HCEC 1CT (cell line): ENCODE results near the gene TRAPPC12.
"Not testable (repeated sequence)": the region's sequence is repeated elsewhere in the genome, so short reads cannot be mapped to it uniquely, and the experiment has no call there.

Experiments
- DNase-seq: peaks from one replicate; pipeline ENCODE4 v3.0.0-alpha.2; 2017

The TRAPPC12 gene

DNA sequence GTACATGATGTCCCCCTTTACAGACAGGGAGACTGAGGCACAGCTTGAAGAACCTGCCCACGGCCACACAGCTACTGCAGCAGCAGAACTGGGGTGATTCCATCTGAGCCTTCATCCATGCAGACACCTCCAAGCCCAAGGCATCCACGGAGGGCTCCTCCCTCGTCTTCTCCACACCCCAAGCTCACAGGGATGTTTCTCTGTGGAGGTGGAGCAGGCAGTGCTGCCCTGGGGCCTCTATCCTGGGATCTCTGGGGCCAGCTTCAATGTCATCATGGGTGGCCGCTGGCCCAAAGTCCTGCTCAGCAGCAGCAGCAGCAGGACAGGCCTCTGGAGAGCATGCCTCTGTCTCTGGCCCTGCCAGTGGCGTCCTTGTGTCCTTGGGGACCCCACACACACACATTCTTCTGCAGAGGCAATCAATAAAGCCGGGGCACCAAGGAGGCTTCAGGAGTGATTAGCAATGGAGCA is 108.6 kb downstream of the TRAPPC12 start:
- DNase-seq: no peak

DNA sequence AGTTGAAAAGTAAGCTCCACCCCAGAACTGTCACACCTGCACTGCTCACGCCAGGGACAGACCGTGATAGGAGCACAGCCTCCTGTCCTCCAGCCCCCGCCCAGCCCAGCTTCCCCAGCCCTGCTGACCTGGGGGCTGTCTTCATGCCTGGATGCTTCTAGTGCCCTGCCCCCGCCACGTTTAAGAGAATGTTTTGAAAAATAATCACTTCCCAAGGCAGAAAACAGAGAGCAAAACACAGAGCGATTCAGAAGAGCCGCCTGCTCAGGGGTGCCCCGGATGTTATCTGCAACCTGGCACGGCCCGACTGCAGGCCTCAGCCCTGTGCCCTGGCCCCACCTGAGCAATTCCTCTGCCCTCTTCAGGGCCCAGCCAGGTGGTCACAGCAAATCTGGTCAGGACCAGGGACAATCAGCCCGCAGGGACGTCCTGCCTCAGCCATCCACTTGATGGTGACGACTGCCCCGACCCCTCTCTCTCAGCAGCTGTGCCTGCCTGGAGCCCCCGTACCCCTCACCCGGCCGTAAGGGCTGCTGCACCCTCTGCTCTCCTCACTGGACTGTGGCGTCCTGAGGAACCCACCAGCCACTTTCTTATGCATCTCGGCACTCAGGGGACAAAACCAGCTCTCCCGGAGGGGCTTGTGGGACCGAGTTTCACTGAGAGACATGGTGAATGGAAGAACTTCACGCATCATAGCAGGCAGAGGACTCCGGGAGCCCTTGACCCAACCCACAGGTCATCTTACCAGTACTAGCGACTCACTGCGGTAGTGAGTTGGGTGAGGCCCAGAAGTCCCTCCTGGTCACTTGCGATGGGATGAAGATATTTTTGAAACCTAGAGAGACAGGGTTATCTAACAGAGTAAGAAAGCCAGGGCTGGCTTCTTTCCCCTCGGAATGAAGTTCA is 109.6 kb downstream of the TRAPPC12 start:
- no peak for DNase-seq

DNA sequence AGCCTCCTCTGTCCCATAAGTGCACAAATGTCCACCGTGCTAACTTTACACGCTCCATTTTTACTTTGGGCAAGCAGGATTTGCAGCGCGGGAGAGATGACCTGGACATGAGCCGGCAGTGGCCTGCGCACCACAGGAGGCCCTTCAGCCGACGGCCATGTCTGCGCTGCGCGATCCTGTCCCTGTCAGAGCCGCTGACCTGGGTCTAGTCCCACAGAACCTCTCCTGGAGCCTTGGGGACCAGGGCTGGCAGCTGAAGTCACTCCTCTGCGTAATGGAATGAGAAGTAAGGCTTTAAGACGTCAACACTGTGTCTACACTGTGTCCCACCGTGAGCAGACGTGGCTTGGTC is 110.2 kb downstream of the TRAPPC12 start:
- DNase-seq: no peak

DNA sequence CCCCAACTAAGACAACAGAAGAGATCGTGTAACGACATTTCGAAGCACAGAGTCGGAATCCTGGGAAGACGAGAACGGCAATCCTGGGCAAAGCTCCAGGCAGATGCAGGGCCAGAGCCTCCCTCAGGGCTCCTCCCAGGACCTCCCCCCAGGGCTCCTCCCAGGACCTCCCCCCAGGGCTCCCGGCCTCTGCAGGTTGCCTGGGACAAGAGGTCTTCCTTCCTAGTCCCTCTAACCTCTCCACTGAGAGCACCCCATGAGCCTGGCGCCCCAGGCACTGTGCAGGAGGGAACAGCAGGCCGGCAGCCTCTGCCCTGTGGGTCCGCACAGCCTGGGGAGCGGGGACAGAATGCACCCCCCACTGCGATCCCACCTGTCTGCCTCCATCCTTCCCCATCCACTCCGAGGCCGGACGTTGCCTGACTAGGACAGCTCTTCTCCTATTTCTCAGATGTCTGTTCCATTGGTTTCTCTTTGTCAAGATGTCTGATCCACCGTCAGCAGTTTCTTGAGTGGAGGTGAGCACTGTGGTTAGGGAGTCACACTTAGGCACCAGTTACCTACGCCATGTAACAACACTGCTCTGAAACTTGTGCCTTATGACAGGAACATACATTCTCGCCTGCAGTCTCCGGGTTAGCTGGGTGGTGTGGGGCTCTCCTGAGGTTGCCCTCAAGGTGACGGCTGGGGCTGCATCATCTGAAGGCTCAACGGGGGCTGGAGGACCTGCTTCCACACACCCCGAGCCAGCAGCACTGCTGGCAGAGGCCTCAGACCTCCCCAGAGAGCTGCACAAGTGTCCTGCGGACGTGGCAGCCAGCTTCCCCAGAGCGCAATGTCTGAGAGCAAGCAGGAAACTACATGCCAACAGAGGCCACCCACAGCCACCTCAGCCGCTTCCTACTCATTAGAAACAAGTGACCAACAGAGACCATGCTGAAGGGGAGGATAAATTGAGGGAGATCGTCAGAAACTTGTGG is 111.0 kb downstream of the TRAPPC12 start:
- no peak for DNase-seq

DNA sequence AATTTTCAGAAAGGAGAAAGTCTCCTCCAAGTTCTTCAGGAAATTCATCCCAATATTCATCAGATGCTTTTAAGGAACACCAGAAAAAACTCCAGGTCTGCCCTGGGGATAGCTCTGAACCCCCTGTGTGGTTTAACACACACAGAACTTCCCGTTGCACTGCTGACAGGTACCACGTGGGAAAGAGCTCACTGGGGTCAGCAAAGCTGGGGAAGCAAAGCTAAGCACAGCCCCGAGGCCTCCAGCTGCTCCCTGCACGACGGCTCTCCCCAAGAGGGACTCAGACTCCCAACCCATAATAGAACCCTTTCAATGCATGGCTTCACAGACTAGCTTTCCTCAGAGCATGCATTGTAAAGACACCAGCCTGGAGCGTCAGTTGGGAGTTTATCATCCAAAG is 111.8 kb downstream of the TRAPPC12 start:
- DNase-seq: no peak

DNA sequence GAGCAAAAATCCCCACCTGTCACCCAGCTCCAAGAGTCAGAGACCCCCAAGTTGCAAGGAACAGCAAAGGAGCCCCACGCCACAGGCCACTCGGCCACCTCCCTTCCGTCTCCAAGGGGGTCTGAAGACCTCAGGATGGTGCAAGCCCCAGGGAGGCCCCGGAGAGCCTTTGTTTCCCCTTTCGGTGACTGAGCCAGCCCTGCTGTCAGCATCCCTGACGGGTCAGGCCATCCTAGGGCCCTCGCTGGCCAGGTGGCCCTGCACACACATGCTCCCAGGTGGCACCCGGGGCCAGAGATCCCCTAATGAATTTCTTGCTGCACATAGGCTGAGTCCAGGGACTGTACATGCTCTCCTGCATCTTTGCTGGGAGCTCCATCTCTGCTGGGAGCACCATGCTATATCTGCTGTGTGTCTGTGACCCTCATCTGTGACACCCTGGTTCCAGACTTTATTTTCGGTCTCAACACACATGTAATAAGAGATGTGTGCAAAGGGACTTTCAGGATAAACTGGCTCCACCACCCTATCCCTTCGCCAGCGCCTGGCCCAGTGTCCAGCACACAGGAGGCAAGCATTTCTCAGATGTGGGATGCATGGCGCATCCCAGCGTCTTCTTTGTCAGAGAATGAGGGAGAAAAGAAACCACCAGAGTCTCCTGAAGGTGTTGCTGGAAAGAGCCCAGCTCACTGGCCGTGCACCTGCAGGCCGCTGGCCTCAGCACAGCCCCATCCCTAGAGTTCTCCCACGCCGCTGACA is 112.4 kb downstream of the TRAPPC12 start:
- no peak for DNase-seq

DNA sequence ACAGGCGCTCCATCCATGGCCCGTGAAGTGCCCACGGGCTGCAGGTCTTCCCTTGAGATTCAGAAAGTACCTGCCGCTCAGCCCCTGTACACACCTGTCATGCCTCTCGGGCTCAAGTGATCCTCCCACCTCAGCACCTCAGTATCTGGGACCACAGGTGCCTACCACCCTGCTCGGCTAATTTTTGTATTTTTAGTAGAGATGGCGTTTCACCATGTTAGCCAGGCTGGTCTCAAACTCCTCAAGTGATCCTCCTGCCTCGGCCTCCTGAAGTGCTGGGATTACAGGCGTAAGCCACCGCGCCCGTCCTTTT is 112.9 kb downstream of the TRAPPC12 start:
- not testable (repeated sequence) for DNase-seq

DNA sequence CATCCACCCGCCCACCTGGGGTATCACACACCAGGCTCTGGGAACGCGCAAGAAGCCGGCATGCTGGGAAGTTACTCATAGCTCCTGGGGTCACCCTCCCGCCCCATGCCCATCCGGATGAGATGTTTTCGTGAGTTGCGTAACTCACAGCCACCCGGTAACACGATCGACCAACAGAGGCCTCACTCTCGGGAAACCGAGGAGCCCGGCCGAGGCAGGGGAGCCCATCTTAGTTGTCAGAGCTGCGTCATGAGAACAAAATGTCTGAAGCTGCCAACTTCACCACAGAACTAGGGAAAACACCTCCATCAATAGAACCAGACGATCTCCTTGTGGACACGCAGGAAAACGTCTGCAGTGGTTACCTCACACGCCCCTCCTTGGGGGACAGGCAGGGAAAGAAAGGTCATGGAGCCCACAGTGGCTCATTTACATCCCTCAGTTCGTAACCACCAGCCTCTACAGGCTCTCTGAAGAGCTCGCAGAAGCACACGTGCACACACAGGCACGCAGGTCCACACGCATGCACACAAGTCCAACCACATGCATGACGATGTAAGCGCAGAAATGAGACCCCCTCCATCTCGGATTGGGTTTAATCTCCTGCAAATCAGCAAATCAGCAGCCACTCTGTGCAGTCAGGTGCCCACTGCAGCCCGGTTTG is 113.6 kb downstream of the TRAPPC12 start:
- DNase-seq: no peak

DNA sequence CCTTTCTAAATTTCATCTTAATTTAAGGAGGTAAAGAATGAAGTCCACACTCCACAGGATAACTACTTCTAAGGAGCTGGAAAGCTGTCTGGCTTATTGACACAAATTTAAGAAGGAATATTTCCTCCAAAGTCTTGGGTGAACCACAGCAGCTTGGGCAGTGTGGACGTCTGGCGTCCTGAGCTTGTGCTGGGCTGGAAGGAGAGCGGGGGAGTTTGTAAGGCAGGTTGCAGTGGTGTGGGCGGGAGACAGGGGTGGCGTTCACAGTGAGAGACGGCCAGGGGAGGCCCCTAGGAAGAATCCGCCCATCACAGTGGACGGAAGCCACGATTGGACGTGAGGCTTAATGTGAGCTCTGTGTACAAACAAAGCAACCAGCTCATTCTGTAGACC is 114.1 kb downstream of the TRAPPC12 start:
- no peak for DNase-seq

DNA sequence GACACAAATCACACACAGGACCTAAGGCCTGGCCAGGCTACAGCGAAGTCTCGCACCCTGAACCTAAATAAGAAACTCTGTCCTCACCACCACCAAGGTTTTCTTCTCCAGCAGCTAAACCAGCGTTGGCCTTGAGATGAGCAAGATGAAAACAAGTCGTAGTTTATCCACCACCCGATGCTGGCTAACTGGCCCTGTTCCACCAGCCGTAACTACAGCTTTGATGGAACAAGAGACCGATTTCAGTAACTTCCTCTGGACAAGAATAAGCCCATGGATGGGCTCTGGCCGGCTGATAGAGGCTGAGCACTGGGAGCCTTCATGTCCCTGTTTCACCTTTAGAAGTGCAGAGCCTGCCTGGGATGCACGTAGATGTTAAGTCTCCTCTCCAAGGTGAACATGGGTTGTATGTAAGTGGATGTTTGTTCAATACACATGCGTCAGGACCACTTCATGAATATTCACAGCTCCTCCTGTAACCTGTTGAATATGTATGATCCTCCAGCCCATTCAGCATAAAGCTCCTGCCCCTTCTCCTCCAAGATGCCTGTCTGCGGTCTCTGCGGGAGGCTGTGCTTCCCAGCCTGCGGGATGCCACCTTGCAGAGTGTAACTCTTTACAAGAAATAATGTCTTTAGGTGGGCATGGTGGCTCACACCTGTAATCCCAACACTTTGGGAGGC is 115.6 kb downstream of the TRAPPC12 start:
- no peak for DNase-seq

DNA sequence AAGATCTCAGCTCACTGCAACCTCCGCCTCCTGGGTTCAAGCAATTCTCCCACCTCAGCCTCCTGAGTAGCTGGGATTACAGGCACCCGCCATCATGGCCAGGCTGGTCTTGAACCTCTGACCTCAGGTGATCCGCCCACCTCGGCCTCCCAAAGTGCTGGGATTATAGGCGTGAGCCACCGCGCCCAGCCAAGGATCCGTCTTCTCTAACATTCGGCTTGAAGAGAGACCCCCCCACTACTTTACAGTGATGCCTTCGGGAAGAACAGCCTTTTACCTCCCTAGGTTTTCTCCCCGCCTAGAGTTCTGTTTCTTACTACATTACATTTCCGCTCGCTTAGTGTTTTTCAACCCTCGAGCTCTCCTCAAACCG is 117.2 kb downstream of the TRAPPC12 start:
- DNase-seq: not testable (repeated sequence)

DNA sequence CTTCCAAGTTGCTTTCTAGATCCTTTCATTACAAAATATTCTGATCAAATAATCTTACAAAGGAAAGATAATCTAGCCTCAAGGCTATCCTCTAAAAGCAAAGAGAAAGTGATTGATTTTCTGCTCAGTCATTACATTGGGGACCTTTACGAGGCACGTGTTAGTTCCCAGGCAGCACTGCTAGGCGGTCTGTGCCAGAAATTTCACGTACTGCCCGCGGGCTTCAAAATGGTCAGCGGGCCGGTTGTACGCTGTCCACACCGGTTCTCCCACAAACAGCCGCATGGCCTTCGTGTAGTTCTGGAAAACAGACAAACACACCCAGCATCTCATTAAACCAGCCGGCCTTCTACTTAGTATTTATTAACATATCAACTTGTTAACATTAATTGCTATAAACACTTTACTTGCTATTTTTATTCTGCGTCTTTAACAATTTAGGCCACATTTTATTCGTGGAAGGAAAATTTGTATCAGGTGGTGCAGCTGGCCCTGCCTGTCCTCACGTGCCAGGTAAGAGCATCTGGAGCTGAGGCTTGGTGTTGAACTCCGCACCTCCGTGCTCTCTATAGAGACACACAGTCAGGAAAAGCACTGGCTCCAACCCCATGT is 119.4 kb downstream of the TRAPPC12 start:
- DNase-seq: no peak

DNA sequence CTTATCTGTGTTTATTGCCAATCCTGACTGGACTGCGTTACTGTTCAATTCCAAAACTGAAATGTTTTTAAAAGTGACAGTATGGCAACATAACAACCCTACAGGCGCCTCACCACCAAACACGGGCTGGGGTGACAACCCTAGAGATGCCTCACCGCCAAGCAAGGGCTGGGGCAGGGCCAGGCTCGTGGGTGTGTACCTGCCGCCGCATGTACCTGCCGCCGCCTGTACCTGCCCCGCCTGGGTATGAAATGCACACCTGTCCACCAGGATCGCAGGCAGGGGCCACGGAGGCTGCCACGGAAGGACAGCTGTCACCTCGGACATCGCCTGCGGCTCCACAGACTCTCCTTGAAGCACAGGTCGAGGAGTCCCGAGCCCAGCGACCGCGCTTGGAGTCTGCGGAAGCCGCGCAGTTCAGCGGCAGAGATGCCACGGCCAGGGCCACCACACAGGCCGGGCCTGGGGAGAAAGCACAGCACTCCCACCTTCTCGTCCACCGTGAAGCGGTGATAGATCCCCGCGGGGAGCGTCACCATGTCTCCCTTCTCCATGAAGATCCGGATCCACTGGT is 120.9 kb downstream of the TRAPPC12 start:
- no peak for DNase-seq

DNA sequence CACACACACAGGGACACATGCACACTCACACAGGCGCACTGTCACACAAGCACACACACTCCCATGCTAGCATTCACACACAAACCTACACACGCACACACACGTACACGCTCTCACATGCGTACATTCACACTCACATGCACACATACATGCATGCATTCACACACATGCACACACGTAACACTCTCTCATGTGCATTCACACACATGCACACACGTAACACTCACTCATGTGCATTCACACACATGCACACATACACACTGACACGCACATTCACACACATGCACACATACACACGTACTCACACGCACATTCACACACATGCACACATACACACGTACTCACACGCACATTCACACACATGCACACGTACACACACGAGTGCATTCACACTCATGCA is 123.6 kb downstream of the TRAPPC12 start:
- no peak for DNase-seq

DNA sequence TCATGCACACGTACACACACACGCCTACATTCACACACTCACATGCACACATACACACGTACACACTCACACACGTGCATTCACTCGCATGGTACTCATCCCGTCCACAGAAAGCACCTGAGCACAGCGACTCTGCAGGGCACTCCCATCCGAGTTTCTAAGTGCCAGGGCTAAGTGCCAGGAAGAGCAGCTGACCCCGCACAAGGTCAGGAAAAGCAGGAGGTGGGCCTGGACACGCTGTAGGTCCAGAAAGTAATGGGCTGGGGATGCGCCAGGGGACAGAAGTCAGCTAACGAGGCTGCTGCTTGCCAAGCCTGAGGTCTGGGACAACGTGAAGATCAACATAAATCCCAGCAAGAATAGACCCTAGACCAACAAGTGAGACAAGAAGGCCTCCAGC is 124.0 kb downstream of the TRAPPC12 start:
- DNase-seq: no peak

DNA sequence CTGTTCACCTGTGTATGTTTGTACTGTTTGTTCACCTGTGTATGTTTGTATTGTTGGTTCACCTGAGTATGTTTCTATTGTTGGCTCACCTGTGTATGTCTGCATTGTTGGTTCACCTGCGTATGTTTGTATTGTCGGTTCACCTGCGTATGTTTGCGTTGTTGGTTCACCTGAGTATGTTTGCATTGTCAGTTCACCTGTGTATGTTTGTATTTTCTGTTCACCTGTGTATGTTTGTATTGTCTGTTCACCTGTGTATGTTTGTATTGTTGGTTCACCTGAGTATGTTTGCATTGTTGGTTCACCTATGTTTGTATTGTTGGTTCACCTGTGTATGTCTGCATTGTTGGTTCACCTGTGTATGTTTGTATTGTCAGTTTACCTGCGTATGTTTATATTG is 125.2 kb downstream of the TRAPPC12 start:
- DNase-seq: no peak

DNA sequence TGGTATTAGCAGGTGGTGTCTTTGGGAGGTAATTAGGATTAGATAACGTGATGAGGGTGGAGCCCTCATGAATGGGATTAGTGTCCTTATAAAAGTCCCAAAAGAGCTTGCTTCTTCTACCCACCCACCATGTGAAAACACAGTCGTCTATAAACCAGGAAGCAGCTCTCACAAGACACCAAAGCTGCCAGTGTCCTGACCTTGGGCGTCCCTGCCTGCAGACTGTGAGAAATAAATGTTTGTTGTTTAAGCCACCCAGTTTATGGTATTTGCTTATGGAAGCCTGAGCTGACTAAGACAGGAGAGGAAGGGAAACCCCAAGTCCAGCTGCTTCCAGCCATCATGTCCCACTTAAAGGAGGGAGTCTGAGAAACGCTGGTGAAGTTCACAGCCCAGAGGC is 126.3 kb downstream of the TRAPPC12 start:
- no peak for DNase-seq

DNA sequence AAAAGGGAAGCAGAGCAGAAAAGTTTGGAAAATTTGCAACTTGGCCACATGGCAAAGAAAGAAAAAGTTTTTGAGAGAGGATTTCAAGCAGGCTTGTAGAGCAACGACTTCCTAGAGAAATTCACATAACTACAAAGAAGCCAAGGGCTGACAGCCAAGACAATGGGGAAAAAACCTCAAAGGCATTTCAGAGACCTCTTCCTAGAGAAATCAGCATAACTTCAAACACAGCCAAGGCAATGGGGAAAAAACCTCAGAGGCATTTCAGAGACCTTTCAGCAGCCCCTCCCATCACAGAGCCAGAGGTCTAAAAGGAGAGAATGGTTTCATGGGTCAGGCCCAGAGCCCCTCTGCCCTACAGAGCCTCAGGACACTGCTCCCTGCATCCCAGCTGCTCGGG is 132.6 kb downstream of the TRAPPC12 start:
- no peak for DNase-seq

DNA sequence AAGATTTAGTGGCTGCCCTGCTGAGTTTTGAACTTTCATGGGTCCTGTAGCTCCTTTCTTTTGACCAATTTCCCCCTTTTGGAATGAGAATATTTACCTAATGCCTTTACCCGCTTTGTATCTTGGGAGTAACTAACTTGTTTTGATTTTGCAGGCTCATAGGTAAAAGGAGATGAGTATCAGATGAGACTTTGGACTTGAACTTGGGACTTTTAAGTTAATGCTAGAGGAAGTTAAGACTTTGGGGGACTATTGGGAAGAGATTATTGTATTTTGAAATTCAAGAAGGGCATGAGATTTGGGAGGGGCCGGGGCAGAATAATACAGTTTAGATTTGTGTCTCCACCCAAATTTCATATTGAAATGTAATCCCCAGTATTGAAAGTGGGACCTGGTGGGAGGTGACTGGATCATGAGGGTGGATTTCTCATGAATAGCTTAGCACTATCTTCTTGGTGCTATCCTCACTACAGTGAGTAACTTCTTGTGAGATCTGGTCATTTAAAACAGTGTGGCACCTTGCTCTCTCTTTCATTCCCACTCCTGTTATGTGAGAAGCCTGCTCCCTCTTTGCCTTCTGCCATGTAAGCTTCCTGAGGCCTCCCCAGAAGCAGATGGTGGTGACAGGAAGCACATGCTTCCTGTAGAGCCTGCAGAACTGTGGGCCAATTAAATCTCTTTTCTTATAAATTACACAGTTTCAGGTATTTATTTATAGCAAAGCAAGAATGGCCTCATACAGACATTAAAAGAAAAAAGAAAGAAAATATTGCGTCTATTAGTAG is 133.7 kb downstream of the TRAPPC12 start:
- DNase-seq: no peak

DNA sequence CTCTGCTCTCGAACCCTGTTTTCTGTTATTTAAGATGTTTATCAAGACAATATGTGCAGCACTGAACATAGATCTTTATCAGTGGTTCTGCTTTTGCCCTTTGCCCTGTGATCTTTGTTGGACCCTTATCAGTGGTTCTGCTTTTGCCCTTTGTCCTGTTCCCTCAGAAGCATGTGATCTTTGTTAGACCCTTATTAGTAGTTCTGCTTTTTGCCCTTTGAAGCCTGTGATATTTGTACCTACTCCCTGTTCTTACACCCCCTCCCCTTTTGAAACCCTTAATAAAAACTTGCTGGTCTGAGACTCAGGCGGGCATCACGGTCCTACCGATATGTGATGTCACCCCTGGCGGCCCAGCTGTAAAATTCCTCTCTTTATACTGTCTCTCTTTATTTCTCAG is 135.9 kb downstream of the TRAPPC12 start:
- DNase-seq: not testable (repeated sequence)
